Measurements from ENCODE around the gene RAB24. TPM values are rescaled to one million over a fixed set of nuclear protein-coding genes. Genes with fewer than 3 reads are reported as not detected.
A peak's percentile ranks its signal among the peaks of the same experiment; 100 is the strongest.

The RAB24 gene
- total and polyA plus RNA-seq, 2 donors (not counting 1 experiment from before 2014, with no cell fraction given), result 25.9 to 34.2 TPM

DNA sequence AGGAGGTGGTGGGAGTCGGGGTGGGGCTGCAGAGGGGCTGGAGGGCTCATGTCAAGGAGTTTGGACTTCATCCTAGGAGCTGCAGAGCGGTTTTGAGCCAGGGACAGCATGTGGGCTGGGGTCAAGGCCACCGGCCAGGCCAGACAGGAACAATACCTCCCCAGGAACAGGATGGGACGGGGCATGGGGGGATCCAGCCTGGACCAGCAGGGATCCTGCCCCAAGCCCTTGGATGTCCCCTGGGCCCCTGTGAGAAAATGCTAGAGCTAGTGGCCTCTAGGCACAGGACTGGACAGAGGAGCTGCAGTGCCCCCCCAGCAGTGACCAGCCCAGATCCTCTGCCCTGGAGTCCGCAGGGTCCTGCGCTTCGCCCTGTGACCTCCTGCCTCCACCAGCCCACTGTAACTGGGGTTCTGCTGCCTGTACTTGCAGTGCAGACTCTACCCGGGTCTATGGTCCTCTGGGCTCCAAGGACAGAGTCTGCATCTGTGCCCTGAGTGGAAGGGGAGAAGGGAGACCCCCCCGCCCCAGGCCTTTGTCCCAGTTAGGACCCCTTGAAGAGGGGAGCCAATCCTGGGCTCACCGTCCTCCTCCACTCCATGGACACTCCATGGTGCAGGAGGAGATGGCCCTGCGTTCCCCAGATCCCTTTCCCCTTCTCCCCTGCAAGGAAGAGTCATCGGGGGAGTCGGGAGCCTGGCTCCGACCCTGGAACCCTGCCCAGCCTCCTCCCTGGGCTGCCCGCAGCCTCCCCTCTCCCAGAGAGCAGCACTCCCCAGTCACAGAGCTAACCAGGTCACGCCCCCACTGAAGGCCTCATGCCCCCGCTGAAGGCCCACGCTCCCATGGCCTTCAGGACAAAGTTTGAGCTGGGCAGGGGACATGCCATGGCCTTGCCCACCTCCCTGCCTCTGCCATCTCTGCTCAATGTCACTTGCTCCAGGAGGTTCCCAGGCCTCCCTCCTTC is 11.1 kb upstream of the RAB24 start:
- Histone ChIP-seq H3K4me1 (ENCODE audit: control insufficient read depth, extremely low read depth, insufficient read depth, low read length) (peaks cover 14% of the 10 kb centered on the region), H3K9me3 (ENCODE audit: control insufficient read depth, insufficient read depth, low read depth, low read length) (no peaks in the 10 kb centered on the region), H3K4me2 (ENCODE audit: extremely low read depth, insufficient read depth, low read length) (no peak overlapping the region), H3K27ac (ENCODE audit: insufficient read depth, low read length) (no peak overlapping the region), H3K9ac (ENCODE audit: insufficient read depth, low read length) (no peak overlapping the region), H3K27me3 (ENCODE audit: control insufficient read depth, insufficient read depth, low read length) (no peaks in the 10 kb centered on the region), H4K20me1 (ENCODE audit: control insufficient read depth, extremely low read depth, insufficient read depth, low read length) (no peaks in the 10 kb centered on the region), H3K36me3 (ENCODE audit: control insufficient read depth, insufficient read depth, low read length) (no peaks in the 10 kb centered on the region), H3K4me3 (replicated peaks in 1 of 4; ENCODE audit: control extremely low read depth in 1 of 4, insufficient read depth in 1 of 4, low read depth in 3 of 4, low read length in 4 of 4) (no peak overlapping the region), H3K79me2 (ENCODE audit: control insufficient read depth, insufficient read depth, low read length) (peaks cover 14% of the 10 kb centered on the region), H2AFZ (ENCODE audit: low read length) (no peak overlapping the region)
- no peak for DNase-seq (ENCODE audit: low read depth in 2 of 2)
- TF ChIP-seq EZH2 (IDR thresholded peaks at IDR 0.05; ENCODE audit: low read length, missing control alignments), result no peak
- TF ChIP-seq, protein P1, sequence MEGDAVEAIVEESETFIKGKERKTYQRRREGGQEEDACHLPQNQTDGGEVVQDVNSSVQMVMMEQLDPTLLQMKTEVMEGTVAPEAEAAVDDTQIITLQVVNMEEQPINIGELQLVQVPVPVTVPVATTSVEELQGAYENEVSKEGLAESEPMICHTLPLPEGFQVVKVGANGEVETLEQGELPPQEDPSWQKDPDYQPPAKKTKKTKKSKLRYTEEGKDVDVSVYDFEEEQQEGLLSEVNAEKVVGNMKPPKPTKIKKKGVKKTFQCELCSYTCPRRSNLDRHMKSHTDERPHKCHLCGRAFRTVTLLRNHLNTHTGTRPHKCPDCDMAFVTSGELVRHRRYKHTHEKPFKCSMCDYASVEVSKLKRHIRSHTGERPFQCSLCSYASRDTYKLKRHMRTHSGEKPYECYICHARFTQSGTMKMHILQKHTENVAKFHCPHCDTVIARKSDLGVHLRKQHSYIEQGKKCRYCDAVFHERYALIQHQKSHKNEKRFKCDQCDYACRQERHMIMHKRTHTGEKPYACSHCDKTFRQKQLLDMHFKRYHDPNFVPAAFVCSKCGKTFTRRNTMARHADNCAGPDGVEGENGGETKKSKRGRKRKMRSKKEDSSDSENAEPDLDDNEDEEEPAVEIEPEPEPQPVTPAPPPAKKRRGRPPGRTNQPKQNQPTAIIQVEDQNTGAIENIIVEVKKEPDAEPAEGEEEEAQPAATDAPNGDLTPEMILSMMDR (conservative IDR thresholded peaks at IDR 0.05 in 1 of 2, IDR thresholded peaks at IDR 0.05 in 1 of 2; ENCODE audit: low read depth in 1 of 2, low read length in 2 of 2), result no peak

DNA sequence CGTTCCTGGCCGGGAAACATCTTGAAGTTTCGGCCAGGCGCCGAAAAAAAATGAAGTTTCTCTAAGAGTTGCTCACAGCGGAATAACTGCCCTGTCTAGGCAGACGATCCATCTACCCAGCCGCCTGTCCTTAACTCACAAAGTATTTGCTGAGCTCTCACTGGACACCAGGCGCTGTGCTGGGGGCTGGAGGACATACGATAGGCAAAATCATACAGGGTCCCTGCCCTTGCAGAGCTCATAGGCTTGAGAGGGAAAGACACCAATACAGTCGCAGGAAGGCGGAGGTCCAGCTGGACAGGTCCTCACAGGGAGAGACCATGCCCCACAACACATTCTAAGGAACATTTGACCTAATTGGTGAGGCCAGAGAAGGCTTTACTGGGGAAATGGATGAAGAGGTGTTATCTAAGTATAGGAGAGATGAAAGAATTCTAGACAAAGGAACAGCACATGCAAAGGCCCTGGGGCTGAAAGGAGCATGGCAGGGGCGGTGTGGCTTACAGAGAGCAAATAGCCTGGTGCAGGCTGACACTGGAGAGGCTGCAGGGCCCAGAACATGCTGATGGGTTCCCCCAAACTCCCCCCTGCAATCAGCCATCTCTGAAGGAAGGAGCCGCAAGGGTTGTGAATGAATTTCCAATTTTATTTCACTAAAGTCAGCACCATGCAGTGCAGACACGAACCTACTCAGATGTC is 10.2 kb upstream of the RAB24 start:
- Histone ChIP-seq H3K79me2 (ENCODE audit: control insufficient read depth, insufficient read depth, low read length) (peaks cover 20% of the 10 kb centered on the region), H3K9ac (ENCODE audit: insufficient read depth, low read length) (no peak overlapping the region), H2AFZ (ENCODE audit: low read length) (no peak overlapping the region), H4K20me1 (ENCODE audit: control insufficient read depth, extremely low read depth, insufficient read depth, low read length) (no peaks in the 10 kb centered on the region), H3K27me3 (ENCODE audit: control insufficient read depth, insufficient read depth, low read length) (no peaks in the 10 kb centered on the region), H3K4me2 (ENCODE audit: extremely low read depth, insufficient read depth, low read length) (no peak overlapping the region), H3K4me1 (ENCODE audit: control insufficient read depth, extremely low read depth, insufficient read depth, low read length) (peaks cover 14% of the 10 kb centered on the region), H3K36me3 (ENCODE audit: control insufficient read depth, insufficient read depth, low read length) (peaks cover 3% of the 10 kb centered on the region), H3K4me3 (replicated peaks in 1 of 4; ENCODE audit: control extremely low read depth in 1 of 4, insufficient read depth in 1 of 4, low read depth in 3 of 4, low read length in 4 of 4) (no peak overlapping the region), H3K9me3 (ENCODE audit: control insufficient read depth, insufficient read depth, low read depth, low read length) (no peaks in the 10 kb centered on the region), H3K27ac (ENCODE audit: insufficient read depth, low read length) (no peak overlapping the region)
- no peak for TF ChIP-seq EZH2 (IDR thresholded peaks at IDR 0.05; ENCODE audit: low read length, missing control alignments)
- TF ChIP-seq, protein P1 (conservative IDR thresholded peaks at IDR 0.05 in 1 of 2, IDR thresholded peaks at IDR 0.05 in 1 of 2; ENCODE audit: low read depth in 1 of 2, low read length in 2 of 2), result no peak
- DNase-seq (ENCODE audit: low read depth in 2 of 2), result no peak

DNA sequence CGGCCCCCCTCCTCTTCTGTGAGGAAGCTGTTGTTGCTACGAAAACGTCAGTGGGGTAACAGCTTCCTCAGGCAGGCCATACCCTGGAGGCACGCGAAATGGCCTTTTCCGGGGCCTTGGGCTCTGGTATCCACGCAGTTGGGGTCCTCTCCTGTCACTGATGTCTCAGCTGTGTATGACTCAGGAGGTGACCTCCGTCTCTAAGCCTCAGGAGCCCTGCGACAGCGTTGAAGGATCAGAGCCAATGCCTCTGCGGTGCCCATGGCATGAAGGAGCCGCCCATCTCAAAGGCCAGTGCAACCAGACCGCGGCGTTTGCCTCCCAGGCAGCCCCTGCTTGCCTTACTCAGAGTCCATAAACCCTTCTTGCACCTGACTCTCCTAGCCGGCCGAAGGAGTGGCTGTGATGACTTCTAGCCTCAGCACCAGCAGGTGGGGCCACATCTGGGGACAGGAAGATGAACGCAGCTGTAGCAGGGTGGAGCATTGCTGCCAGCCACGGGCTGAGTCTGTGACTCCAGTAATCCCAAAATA is 9.2 kb upstream of the RAB24 start:
- Histone ChIP-seq H2AFZ (ENCODE audit: low read length) (no peak overlapping the region), H3K4me1 (ENCODE audit: control insufficient read depth, extremely low read depth, insufficient read depth, low read length) (peaks cover 14% of the 10 kb centered on the region), H3K27ac (ENCODE audit: insufficient read depth, low read length) (peak overlapping the region; percentile 81), H3K9me3 (ENCODE audit: control insufficient read depth, insufficient read depth, low read depth, low read length) (no peaks in the 10 kb centered on the region), H3K4me2 (ENCODE audit: extremely low read depth, insufficient read depth, low read length) (peak overlapping the region; percentile 96), H3K27me3 (ENCODE audit: control insufficient read depth, insufficient read depth, low read length) (no peaks in the 10 kb centered on the region), H3K36me3 (ENCODE audit: control insufficient read depth, insufficient read depth, low read length) (peaks cover 7% of the 10 kb centered on the region), H4K20me1 (ENCODE audit: control insufficient read depth, extremely low read depth, insufficient read depth, low read length) (no peaks in the 10 kb centered on the region), H3K4me3 (replicated peaks in 1 of 4; ENCODE audit: control extremely low read depth in 1 of 4, insufficient read depth in 1 of 4, low read depth in 3 of 4, low read length in 4 of 4) (peak overlapping the region; percentile 2 to 43 (median 35)), H3K9ac (ENCODE audit: insufficient read depth, low read length) (no peak overlapping the region), H3K79me2 (ENCODE audit: control insufficient read depth, insufficient read depth, low read length) (peaks cover 21% of the 10 kb centered on the region)
- DNase-seq (ENCODE audit: low read depth in 2 of 2), result peak; percentile 9 to 13
- no peak for TF ChIP-seq EZH2 (IDR thresholded peaks at IDR 0.05; ENCODE audit: low read length, missing control alignments)
- TF ChIP-seq, protein P1 (conservative IDR thresholded peaks at IDR 0.05 in 1 of 2, IDR thresholded peaks at IDR 0.05 in 1 of 2; ENCODE audit: low read depth in 1 of 2, low read length in 2 of 2), result no peak
